ENCODE data around the gene BCKDK. TPM values are rescaled to one million over a fixed set of nuclear protein-coding genes. Genes with fewer than 3 reads are reported as not detected.

BCKDK gene
- total and polyA plus RNA-seq, 2 of the 13 experiments (the other 11 are each of a cell fraction or from before 2014, with no cell fraction given), result 24.9 to 42.6 TPM

DNA sequence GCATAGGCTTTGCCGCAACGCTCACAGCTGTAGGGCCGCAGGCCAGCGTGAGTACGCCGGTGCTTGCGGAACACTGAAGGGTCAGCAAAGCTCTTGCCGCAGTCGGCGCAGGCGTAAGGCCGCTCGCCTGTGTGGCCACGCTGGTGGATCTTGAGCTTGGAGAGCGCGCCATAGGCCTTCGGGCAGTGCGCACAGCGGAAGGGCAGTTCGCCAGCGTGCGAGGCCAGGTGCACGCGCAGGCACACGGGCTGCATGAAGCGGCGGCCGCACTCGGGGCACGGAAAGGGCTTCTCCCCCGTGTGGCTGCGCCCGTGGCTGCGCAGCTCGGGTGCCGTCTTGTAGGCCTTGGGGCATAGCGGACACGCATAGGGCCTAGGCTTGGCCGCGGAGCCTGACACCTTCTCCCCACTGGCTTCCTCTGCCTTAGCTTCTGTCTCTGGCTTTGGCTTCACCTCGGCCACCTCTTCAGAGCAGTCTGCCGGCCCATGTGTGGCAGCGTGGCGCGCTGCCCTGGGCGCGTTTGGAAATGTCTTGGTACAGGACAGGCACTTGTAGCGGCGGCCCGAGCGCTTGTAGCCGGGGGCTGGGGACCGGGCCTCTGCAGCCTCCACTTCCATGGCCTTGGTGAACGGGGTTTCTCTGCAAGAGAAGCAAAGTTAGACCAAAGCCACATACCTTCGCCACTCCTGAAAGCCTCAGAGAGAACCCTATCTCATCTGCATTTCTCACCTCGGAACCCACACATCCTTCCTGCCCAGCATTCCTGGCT, 44.2 kb upstream of the BCKDK start (continued):
- TF ChIP-seq, protein P1, sequence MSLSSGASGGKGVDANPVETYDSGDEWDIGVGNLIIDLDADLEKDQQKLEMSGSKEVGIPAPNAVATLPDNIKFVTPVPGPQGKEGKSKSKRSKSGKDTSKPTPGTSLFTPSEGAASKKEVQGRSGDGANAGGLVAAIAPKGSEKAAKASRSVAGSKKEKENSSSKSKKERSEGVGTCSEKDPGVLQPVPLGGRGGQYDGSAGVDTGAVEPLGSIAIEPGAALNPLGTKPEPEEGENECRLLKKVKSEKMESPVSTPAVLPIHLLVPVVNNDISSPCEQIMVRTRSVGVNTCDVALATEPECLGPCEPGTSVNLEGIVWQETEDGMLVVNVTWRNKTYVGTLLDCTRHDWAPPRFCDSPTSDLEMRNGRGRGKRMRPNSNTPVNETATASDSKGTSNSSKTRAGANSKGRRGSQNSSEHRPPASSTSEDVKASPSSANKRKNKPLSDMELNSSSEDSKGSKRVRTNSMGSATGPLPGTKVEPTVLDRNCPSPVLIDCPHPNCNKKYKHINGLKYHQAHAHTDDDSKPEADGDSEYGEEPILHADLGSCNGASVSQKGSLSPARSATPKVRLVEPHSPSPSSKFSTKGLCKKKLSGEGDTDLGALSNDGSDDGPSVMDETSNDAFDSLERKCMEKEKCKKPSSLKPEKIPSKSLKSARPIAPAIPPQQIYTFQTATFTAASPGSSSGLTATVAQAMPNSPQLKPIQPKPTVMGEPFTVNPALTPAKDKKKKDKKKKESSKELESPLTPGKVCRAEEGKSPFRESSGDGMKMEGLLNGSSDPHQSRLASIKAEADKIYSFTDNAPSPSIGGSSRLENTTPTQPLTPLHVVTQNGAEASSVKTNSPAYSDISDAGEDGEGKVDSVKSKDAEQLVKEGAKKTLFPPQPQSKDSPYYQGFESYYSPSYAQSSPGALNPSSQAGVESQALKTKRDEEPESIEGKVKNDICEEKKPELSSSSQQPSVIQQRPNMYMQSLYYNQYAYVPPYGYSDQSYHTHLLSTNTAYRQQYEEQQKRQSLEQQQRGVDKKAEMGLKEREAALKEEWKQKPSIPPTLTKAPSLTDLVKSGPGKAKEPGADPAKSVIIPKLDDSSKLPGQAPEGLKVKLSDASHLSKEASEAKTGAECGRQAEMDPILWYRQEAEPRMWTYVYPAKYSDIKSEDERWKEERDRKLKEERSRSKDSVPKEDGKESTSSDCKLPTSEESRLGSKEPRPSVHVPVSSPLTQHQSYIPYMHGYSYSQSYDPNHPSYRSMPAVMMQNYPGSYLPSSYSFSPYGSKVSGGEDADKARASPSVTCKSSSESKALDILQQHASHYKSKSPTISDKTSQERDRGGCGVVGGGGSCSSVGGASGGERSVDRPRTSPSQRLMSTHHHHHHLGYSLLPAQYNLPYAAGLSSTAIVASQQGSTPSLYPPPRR (CRISPR knock-in tag; IDR thresholded peaks at IDR 0.05; ENCODE audit: borderline replicate concordance), result no peak
- no peak for TF ChIP-seq THAP11 (CRISPR knock-in tag; IDR thresholded peaks at IDR 0.05)
- no peak for TF ChIP-seq GTF2F1 (IDR thresholded peaks at IDR 0.05; ENCODE audit: low read length)
- no peak for TF ChIP-seq ZNF510 (CRISPR knock-in tag; IDR thresholded peaks at IDR 0.05; ENCODE audit: low read depth)
- TF ChIP-seq AGO2 (optimal IDR thresholded peaks at IDR 0.05; ENCODE audit: low read depth, low read length), result peak; percentile 70
- no peak for TF ChIP-seq ZNF234 (CRISPR knock-in tag; conservative IDR thresholded peaks at IDR 0.05)
- no peak for TF ChIP-seq STAT5B (CRISPR knock-in tag; IDR thresholded peaks at IDR 0.05)
- no peak for TF ChIP-seq ZNF577 (CRISPR knock-in tag; IDR thresholded peaks at IDR 0.05; ENCODE audit: borderline replicate concordance, low read depth)
